PC-3 (cell line): Measurements from ENCODE around the gene MRPL14. TPM values are rescaled to one million over a fixed set of nuclear protein-coding genes. Genes with fewer than 3 reads are reported as not detected.
A peak's percentile ranks its signal among the peaks of the same experiment; 100 is the strongest.

Experiments used
- ATAC-seq: fragments of 200-7000 bp; cut with Tn5 transposase; 2 replicates; pipeline ENCODE4 v1.9.1; 2020; ENCODE audit warnings: mild to moderate bottlenecking, moderate library complexity
- BruUV-seq: library from RNA; stranded (reverse); fragments of 400-500 nt; replicated peaks from 2 replicates; lab custom pipeline; 2021; lab: Mats Ljungman, UMichigan
- CTCF ChIA-PET: fragments of 300-600 bp; sonication (Branson Sonifier 250); formaldehyde crosslinking; loops from one replicate; lab custom pipeline; 2022; ENCODE audit warnings: antibody characterized with exemption; lab: Charles Lee
- POLR2A ChIA-PET: fragments of 300-600 bp; sonication (Branson Sonifier 250); formaldehyde crosslinking; loops from one replicate; lab custom pipeline; 2022; ENCODE audit warnings: antibody characterized with exemption; ENCODE audit not compliant: unreplicated experiment; lab: Charles Lee
- DNase-seq: peaks from one replicate; pipeline ENCODE4 v3.0.0-alpha.2; 2015
- H2AFZ ChIP-seq: fragments of 300-600 bp; sonication (generic); 2 replicates; pipeline ENCODE4 v1.6.0; 2016; ENCODE audit warnings: antibody characterized with exemption, low read length
- H3F3A ChIP-seq: fragments of 300-600 bp; sonication (generic); one replicate; pipeline ENCODE4 v1.6.0; 2017; ENCODE audit warnings: antibody characterized with exemption, low read length, control low read depth, mild to moderate bottlenecking; ENCODE audit not compliant: unreplicated experiment
- H3K27ac ChIP-seq: fragments of 300-600 bp; sonication (generic); 2 replicates; pipeline ENCODE4 v1.5.1; 2016; ENCODE audit warnings: mild to moderate bottlenecking, low read length
- H3K27me3 ChIP-seq: fragments of 300-600 bp; sonication (generic); 2 replicates; pipeline ENCODE4 v1.6.1; 2016; ENCODE audit warnings: low read length, mixed read lengths
- H3K36me3 ChIP-seq: fragments of 300-600 bp; sonication (generic); 2 replicates; pipeline ENCODE4 v1.6.1; 2016; ENCODE audit warnings: low read depth, mixed run types, low read length, mixed read lengths
- H3K4me1 ChIP-seq: fragments of 300-600 bp; sonication (generic); 2 replicates; pipeline ENCODE4 v1.5.1; 2016; ENCODE audit warnings: low read length; ENCODE audit not compliant: insufficient read depth
- H3K4me2 ChIP-seq: fragments of 300-600 bp; sonication (generic); 2 replicates; pipeline ENCODE4 v1.6.0; 2016; ENCODE audit warnings: low read length
- H3K4me3 ChIP-seq: fragments of 300-600 bp; sonication (generic); 2 replicates; pipeline ENCODE4 v1.5.1; 2016; ENCODE audit warnings: mild to moderate bottlenecking, low read length, mixed read lengths
- H3K79me2 ChIP-seq: fragments of 300-600 bp; sonication (generic); 2 replicates; pipeline ENCODE4 v1.6.1; 2017; ENCODE audit warnings: low read length, mixed read lengths
- H3K9ac ChIP-seq: fragments of 300-600 bp; sonication (generic); 2 replicates; pipeline ENCODE4 v1.6.0; 2016; ENCODE audit warnings: mild to moderate bottlenecking, low read length
- H3K9me2 ChIP-seq: fragments of 300-600 bp; sonication (generic); replicated peaks from 2 replicates; pipeline ENCODE4 v1.6.1; 2016; ENCODE audit warnings: mixed run types, low read length, mixed read lengths
- H3K9me3 ChIP-seq: fragments of 300-600 bp; sonication (generic); 2 replicates; pipeline ENCODE4 v1.6.1; 2016; ENCODE audit warnings: low read length, mixed read lengths
- H4K20me1 ChIP-seq: fragments of 300-600 bp; sonication (generic); 2 replicates; pipeline ENCODE4 v1.6.1; 2016; ENCODE audit warnings: low read length, mixed read lengths
- EZH2 ChIP-seq: fragments of 300-600 bp; sonication (generic); IDR thresholded peaks from one replicate; pipeline ENCODE4 v1.6.1; 2017; ENCODE audit warnings: antibody characterized with exemption, mild to moderate bottlenecking, low read length; ENCODE audit not compliant: unreplicated experiment
- EZH2phosphoT487 ChIP-seq: fragments of 300-600 bp; sonication (generic); IDR thresholded peaks from 2 replicates; pipeline ENCODE4 v1.6.1; 2018; ENCODE audit warnings: mild to moderate bottlenecking, antibody characterized with exemption, low read length, borderline replicate concordance
- intact Hi-C: fragments of 100-400 bp; cut with micrococcal nuclease; formaldehyde crosslinking; loops from 2 replicates; pipeline ENCODE4 v1.9.0; 2023
- total RNA-seq: library from RNA; depleted of rRNA; stranded (reverse); fragments of >200 nt; gene quantifications from 2 replicates; pipeline ENCODE4 v1.2.3, GENCODE V29; 2014
- TF ChIP-seq, protein P1 (sequence below): fragments of 300-600 bp; sonication (generic); conservative IDR thresholded peaks from 2 replicates; pipeline ENCODE4 v1.5.1; 2017; ENCODE audit warnings: antibody characterized with exemption, low read depth, mild to moderate bottlenecking, low read length

The MRPL14 gene
- total RNA-seq, 1 experiment from 2014 or later, result 192 TPM

- H3K4me2 ChIP-seq, result peak overlapping the region; percentile 34
- H3K79me2 ChIP-seq, result peaks cover 96% of the 10 kb centered on the region
- H3K36me3 ChIP-seq, result peaks cover 8% of the 10 kb centered on the region; the same call in 1 of the 2 replicates
- POLR2A ChIA-PET, result no interaction called here
- CTCF ChIA-PET, result no interaction called here
- no peaks in the 10 kb centered on the region for H3K27me3 ChIP-seq
- H3K9me3 ChIP-seq, result no peaks in the 10 kb centered on the region
- no TSS peak for BruUV-seq
- peaks cover 14% of the 10 kb centered on the region for H3F3A ChIP-seq
- intact Hi-C loops, result loop anchor here (5.0 kb wide), 1 partner anchor 118 kb away; no protein-coding TSS in a partner anchor
- peaks cover 29% of the 10 kb centered on the region for H4K20me1 ChIP-seq
- no peak for ATAC-seq
- peak overlapping the region; percentile 73 for H3K27ac ChIP-seq
- H3K9me2 ChIP-seq, result no peaks in the 10 kb centered on the region
- H2AFZ ChIP-seq, result no peak overlapping the region
- peak; percentile 22 for DNase-seq
- H3K4me3 ChIP-seq, result no peak overlapping the region
- TF ChIP-seq, protein P1, sequence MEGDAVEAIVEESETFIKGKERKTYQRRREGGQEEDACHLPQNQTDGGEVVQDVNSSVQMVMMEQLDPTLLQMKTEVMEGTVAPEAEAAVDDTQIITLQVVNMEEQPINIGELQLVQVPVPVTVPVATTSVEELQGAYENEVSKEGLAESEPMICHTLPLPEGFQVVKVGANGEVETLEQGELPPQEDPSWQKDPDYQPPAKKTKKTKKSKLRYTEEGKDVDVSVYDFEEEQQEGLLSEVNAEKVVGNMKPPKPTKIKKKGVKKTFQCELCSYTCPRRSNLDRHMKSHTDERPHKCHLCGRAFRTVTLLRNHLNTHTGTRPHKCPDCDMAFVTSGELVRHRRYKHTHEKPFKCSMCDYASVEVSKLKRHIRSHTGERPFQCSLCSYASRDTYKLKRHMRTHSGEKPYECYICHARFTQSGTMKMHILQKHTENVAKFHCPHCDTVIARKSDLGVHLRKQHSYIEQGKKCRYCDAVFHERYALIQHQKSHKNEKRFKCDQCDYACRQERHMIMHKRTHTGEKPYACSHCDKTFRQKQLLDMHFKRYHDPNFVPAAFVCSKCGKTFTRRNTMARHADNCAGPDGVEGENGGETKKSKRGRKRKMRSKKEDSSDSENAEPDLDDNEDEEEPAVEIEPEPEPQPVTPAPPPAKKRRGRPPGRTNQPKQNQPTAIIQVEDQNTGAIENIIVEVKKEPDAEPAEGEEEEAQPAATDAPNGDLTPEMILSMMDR, result no peak
- TF ChIP-seq EZH2 (no peak), EZH2phosphoT487 (no peak)
- peaks cover 91% of the 10 kb centered on the region for H3K4me1 ChIP-seq
- H3K9ac ChIP-seq, result no peak overlapping the region
Observed at GRCh38 chr6:44119704-44120262, 7.5 kb downstream of the MRPL14 start.

- POLR2A ChIA-PET, result no interaction called here
- intact Hi-C loops, result loop anchor here (5.0 kb wide), 1 partner anchor 120 kb away; no protein-coding TSS in a partner anchor
- H3K27ac ChIP-seq, result peak overlapping the region; percentile 93
Observed at GRCh38 chr6:44117397-44118128, 9.7 kb downstream of the MRPL14 start.

More at GRCh38 chr6:44117397-44118128, 9.7 kb downstream of the MRPL14 start:
- Histone ChIP-seq H3K36me3 (peaks cover 25% of the 10 kb centered on the region), H3K9me3 (no peaks in the 10 kb centered on the region), H3K79me2 (peaks cover 93% of the 10 kb centered on the region), H3K4me1 (peaks cover 70% of the 10 kb centered on the region), H3K4me3 (peak overlapping the region; percentile 49; the same call in 1 of the 2 replicates), H3K27me3 (no peaks in the 10 kb centered on the region), H2AFZ (no peak overlapping the region), H3K4me2 (peak overlapping the region; percentile 78), H3K9ac (peak overlapping the region; percentile 66), H4K20me1 (peaks cover 6% of the 10 kb centered on the region), H3K9me2 (no peaks in the 10 kb centered on the region), H3F3A (peaks cover 14% of the 10 kb centered on the region)
- no TSS peak for BruUV-seq
- TF ChIP-seq EZH2phosphoT487 (no peak), EZH2 (no peak)
- TF ChIP-seq, protein P1, result no peak
- ATAC-seq, result peak; percentile 39
- CTCF ChIA-PET, result no interaction called here
- peak; percentile 82 for DNase-seq
